ENCODE data around the gene DIPK1C.

GRCh38 chr18:74416124-74416523, 41.0 kb downstream of the DIPK1C start:
- TF ChIP-seq POLR2AphosphoS5 (IDR thresholded peaks at IDR 0.05) (no peak), POLR2A (IDR thresholded peaks at IDR 0.05) (no peak)
- TF ChIP-seq, protein P1, sequence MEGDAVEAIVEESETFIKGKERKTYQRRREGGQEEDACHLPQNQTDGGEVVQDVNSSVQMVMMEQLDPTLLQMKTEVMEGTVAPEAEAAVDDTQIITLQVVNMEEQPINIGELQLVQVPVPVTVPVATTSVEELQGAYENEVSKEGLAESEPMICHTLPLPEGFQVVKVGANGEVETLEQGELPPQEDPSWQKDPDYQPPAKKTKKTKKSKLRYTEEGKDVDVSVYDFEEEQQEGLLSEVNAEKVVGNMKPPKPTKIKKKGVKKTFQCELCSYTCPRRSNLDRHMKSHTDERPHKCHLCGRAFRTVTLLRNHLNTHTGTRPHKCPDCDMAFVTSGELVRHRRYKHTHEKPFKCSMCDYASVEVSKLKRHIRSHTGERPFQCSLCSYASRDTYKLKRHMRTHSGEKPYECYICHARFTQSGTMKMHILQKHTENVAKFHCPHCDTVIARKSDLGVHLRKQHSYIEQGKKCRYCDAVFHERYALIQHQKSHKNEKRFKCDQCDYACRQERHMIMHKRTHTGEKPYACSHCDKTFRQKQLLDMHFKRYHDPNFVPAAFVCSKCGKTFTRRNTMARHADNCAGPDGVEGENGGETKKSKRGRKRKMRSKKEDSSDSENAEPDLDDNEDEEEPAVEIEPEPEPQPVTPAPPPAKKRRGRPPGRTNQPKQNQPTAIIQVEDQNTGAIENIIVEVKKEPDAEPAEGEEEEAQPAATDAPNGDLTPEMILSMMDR (IDR thresholded peaks at IDR 0.05) = no peak

Measured in suprapubic skin (tissue), 4 donors.